Liver (tissue), 9 donors: ENCODE results near the gene MIGA1. TPM values are rescaled to one million over a fixed set of nuclear protein-coding genes. Genes with fewer than 3 reads are reported as not detected.

Experiments used
- DNase-seq: peaks from one replicate; pipeline ENCODE4 v3.0.0-alpha.2; 2017; ENCODE audit warnings: low spot score
- H3K27ac ChIP-seq, 2 donors: one replicate each; pipeline ENCODE4 v1.7.0; 2013; ENCODE audit warnings: inconsistent platforms in 2 of 2, low read length in 2 of 2, control low read depth in 1 of 2, low read depth in 1 of 2, mild to moderate bottlenecking in 1 of 2
- H3K27me3 ChIP-seq, 4 donors: one replicate each; pipeline versions ENCODE4 v1.6.1 to v1.7.0; 2013; ENCODE audit warnings: low read length in 3 of 4, inconsistent platforms in 1 of 4, mild to moderate bottlenecking in 1 of 4, moderate library complexity in 1 of 4; ENCODE audit not compliant: control insufficient read depth in 4 of 4, insufficient read depth in 4 of 4
- H3K36me3 ChIP-seq, 4 donors: one replicate each; pipeline versions ENCODE4 v1.6.1 to v1.7.0; 2013; ENCODE audit warnings: low read length in 3 of 4, mild to moderate bottlenecking in 3 of 4, low read depth in 1 of 4, moderate library complexity in 1 of 4; ENCODE audit not compliant: control insufficient read depth in 4 of 4, insufficient read depth in 3 of 4
- H3K4me1 ChIP-seq, 4 donors: one replicate each; pipeline versions ENCODE4 v1.6.1 to v1.7.0; 2013; ENCODE audit warnings: low read length in 3 of 4, mild to moderate bottlenecking in 3 of 4, moderate library complexity in 1 of 4; ENCODE audit not compliant: control insufficient read depth in 4 of 4, insufficient read depth in 4 of 4
- H3K4me3 ChIP-seq, 3 donors: one replicate each; pipeline versions ENCODE4 v1.6.1 to v1.7.0; 2013; ENCODE audit warnings: low read length in 3 of 3, control low read depth in 1 of 3, low read depth in 1 of 3, mild to moderate bottlenecking in 1 of 3
- H3K9ac ChIP-seq, 2 donors: one replicate each; pipeline ENCODE4 v1.7.0; 2013; ENCODE audit warnings: low read length in 2 of 2, mild to moderate bottlenecking in 2 of 2, moderate library complexity in 2 of 2, control low read depth in 1 of 2, low read depth in 1 of 2
- H3K9me3 ChIP-seq, 4 donors: one replicate each; pipeline versions ENCODE4 v1.6.1 to v1.7.0; 2013; ENCODE audit warnings: low read length in 3 of 4; ENCODE audit not compliant: control insufficient read depth in 4 of 4
- ATF3 ChIP-seq: IDR thresholded peaks from 2 replicates; pipeline ENCODE4 v1.6.1; 2016; ENCODE audit warnings: antibody characterized with exemption
- EGR1 ChIP-seq, 2 donors: IDR thresholded peaks; 2 replicates each; pipeline ENCODE4 v1.6.1; 2016 to 2018; ENCODE audit warnings: antibody characterized with exemption in 2 of 2, low read depth in 2 of 2
- FOXA1 ChIP-seq: IDR thresholded peaks from 2 replicates; pipeline ENCODE4 v1.6.1; 2016; ENCODE audit warnings: antibody characterized with exemption
- GABPA ChIP-seq, 2 donors: IDR thresholded peaks in 1 of 2; conservative IDR thresholded peaks in 1 of 2; 2 replicates each; pipeline ENCODE4 v1.6.1; 2016; ENCODE audit warnings: antibody characterized with exemption in 2 of 2, mild to moderate bottlenecking in 1 of 2, moderate library complexity in 1 of 2
- HNF4A ChIP-seq, 2 donors: conservative IDR thresholded peaks; 2 replicates each; pipeline ENCODE4 v1.6.1; 2016; ENCODE audit warnings: antibody characterized with exemption in 2 of 2, mild to moderate bottlenecking in 2 of 2
- HNF4G ChIP-seq: IDR thresholded peaks from 2 replicates; pipeline ENCODE4 v1.6.1; 2016; ENCODE audit warnings: antibody characterized with exemption
- JUND ChIP-seq, 2 donors: IDR thresholded peaks; 2 replicates each; pipeline ENCODE4 v1.6.1; 2016; ENCODE audit warnings: antibody characterized with exemption in 2 of 2
- MAX ChIP-seq: IDR thresholded peaks from 2 replicates; pipeline ENCODE4 v1.6.1; 2016; ENCODE audit warnings: antibody characterized with exemption
- NR2F2 ChIP-seq: IDR thresholded peaks from 2 replicates; pipeline ENCODE4 v1.6.1; 2016; ENCODE audit warnings: antibody characterized with exemption
- RAD21 ChIP-seq, 2 donors: IDR thresholded peaks; 2 replicates each; pipeline ENCODE4 v1.6.1; 2016; ENCODE audit warnings: antibody characterized with exemption in 2 of 2, mild to moderate bottlenecking in 2 of 2
- RXRA ChIP-seq, 2 donors: IDR thresholded peaks; 2 replicates each; pipeline ENCODE4 v1.6.1; 2017 to 2018; ENCODE audit warnings: antibody characterized with exemption in 2 of 2, mild to moderate bottlenecking in 1 of 2
- SP1 ChIP-seq: IDR thresholded peaks from 2 replicates; pipeline ENCODE4 v1.6.1; 2018; ENCODE audit warnings: antibody characterized with exemption, mild to moderate bottlenecking
- TAF1 ChIP-seq: conservative IDR thresholded peaks from 2 replicates; pipeline ENCODE4 v1.6.1; 2016; ENCODE audit warnings: antibody characterized with exemption, mild to moderate bottlenecking
- ZBTB33 ChIP-seq: IDR thresholded peaks from 2 replicates; pipeline ENCODE4 v1.6.1; 2016; ENCODE audit warnings: antibody characterized with exemption
- WGBS: extraction: QIAGEN DNeasy Blood & Tissue Kit; methylation state at CpG from one replicate; pipeline ENCODE4 v1.1.7; 2013; 5-methylcytosine and 5-hydroxymethylcytosine counted together
- polyA plus RNA-seq, 2 donors: library from polyadenylated mRNA; stranded (reverse) in 1 of 2; unstranded in 1 of 2; fragments of 200-250 nt in 1 of 2; fragments of >200 nt in 1 of 2; fragmentation: Nextera tagmentation in 1 of 2; extraction: Ambion mirVana in 1 of 2; gene quantifications; one replicate each; pipeline versions ENCODE4 v1.2.1 to v1.2.3, GENCODE V29; 2013 to 2015
- total RNA-seq, 2 donors: library from RNA; depleted of rRNA; stranded (reverse); fragments of >200 nt; gene quantifications; one replicate each; pipeline ENCODE4 v1.2.3, GENCODE V29; 2014
- TF ChIP-seq, protein P1 (sequence below): IDR thresholded peaks from 2 replicates; pipeline ENCODE4 v1.6.1; 2016; ENCODE audit warnings: antibody characterized with exemption, mild to moderate bottlenecking
- TF ChIP-seq, protein P2 (sequence below): fragments of 150-350 bp; IDR thresholded peaks from 2 replicates; pipeline ENCODE4 v1.5.1; 2017; ENCODE audit warnings: improper control_type of control experiment, low read depth, low read length; ENCODE audit not compliant: missing input control
- donor health status: healthy.
- donor health status: healthy.
- donor health status: healthy.
- donor health status: healthy.
- donor health status: healthy.

The MIGA1 gene
- total and polyA plus RNA-seq, 4 donors, result 3.5 to 8.0 (median 6.2) TPM

GRCh38 chr1:77925518-77925917, 146.1 kb downstream of the MIGA1 start:
- no peak for DNase-seq
- Histone ChIP-seq H3K27ac (no peak overlapping the region), H3K9me3 (no peaks in the 10 kb centered on the region), H3K27me3 (no peaks in the 10 kb centered on the region), H3K9ac (no peak overlapping the region), H3K36me3 (no peaks in the 10 kb centered on the region), H3K4me1 (no peaks in the 10 kb centered on the region), H3K4me3 (no peak overlapping the region)
- WGBS, result 83% methylated on average over 1 of the region's 1 CpG
- no peak for TF ChIP-seq NR2F2
- TF ChIP-seq, protein P1, sequence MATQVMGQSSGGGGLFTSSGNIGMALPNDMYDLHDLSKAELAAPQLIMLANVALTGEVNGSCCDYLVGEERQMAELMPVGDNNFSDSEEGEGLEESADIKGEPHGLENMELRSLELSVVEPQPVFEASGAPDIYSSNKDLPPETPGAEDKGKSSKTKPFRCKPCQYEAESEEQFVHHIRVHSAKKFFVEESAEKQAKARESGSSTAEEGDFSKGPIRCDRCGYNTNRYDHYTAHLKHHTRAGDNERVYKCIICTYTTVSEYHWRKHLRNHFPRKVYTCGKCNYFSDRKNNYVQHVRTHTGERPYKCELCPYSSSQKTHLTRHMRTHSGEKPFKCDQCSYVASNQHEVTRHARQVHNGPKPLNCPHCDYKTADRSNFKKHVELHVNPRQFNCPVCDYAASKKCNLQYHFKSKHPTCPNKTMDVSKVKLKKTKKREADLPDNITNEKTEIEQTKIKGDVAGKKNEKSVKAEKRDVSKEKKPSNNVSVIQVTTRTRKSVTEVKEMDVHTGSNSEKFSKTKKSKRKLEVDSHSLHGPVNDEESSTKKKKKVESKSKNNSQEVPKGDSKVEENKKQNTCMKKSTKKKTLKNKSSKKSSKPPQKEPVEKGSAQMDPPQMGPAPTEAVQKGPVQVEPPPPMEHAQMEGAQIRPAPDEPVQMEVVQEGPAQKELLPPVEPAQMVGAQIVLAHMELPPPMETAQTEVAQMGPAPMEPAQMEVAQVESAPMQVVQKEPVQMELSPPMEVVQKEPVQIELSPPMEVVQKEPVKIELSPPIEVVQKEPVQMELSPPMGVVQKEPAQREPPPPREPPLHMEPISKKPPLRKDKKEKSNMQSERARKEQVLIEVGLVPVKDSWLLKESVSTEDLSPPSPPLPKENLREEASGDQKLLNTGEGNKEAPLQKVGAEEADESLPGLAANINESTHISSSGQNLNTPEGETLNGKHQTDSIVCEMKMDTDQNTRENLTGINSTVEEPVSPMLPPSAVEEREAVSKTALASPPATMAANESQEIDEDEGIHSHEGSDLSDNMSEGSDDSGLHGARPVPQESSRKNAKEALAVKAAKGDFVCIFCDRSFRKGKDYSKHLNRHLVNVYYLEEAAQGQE, result no peak
- TF ChIP-seq MAX, result no peak
- TF ChIP-seq RXRA (IDR thresholded peaks at IDR 0.05), result no peak
- no peak for TF ChIP-seq GABPA (IDR thresholded peaks at IDR 0.05 in 1 of 2, conservative IDR thresholded peaks at IDR 0.05 in 1 of 2)
- no peak for TF ChIP-seq HNF4A (conservative IDR thresholded peaks at IDR 0.05)
- TF ChIP-seq HNF4G, result no peak
- no peak for TF ChIP-seq FOXA1
- TF ChIP-seq JUND (IDR thresholded peaks at IDR 0.05), result no peak

GRCh38 chr1:77925956-77926355, 146.5 kb downstream of the MIGA1 start:
- DNase-seq, result no peak
- 81% methylated on average over 2 of the region's 2 CpGs for WGBS
- TF ChIP-seq SP1 (no peak), GABPA (IDR thresholded peaks at IDR 0.05 in 1 of 2, conservative IDR thresholded peaks at IDR 0.05 in 1 of 2) (no peak), JUND (IDR thresholded peaks at IDR 0.05) (no peak), ATF3 (no peak), RAD21 (IDR thresholded peaks at IDR 0.05) (no peak), TAF1 (no peak), EGR1 (IDR thresholded peaks at IDR 0.05; ENCODE audit: low read depth in 2 of 2) (no peak), HNF4G (no peak), ZBTB33 (no peak), NR2F2 (no peak), HNF4A (conservative IDR thresholded peaks at IDR 0.05) (no peak), FOXA1 (no peak), MAX (no peak), RXRA (IDR thresholded peaks at IDR 0.05) (no peak)
- TF ChIP-seq, protein P2, sequence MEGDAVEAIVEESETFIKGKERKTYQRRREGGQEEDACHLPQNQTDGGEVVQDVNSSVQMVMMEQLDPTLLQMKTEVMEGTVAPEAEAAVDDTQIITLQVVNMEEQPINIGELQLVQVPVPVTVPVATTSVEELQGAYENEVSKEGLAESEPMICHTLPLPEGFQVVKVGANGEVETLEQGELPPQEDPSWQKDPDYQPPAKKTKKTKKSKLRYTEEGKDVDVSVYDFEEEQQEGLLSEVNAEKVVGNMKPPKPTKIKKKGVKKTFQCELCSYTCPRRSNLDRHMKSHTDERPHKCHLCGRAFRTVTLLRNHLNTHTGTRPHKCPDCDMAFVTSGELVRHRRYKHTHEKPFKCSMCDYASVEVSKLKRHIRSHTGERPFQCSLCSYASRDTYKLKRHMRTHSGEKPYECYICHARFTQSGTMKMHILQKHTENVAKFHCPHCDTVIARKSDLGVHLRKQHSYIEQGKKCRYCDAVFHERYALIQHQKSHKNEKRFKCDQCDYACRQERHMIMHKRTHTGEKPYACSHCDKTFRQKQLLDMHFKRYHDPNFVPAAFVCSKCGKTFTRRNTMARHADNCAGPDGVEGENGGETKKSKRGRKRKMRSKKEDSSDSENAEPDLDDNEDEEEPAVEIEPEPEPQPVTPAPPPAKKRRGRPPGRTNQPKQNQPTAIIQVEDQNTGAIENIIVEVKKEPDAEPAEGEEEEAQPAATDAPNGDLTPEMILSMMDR, result no peak
- TF ChIP-seq, protein P1, result no peak
- Histone ChIP-seq H3K27me3 (no peaks in the 10 kb centered on the region), H3K36me3 (no peaks in the 10 kb centered on the region), H3K9ac (no peak overlapping the region), H3K4me3 (no peak overlapping the region), H3K27ac (no peak overlapping the region), H3K4me1 (no peaks in the 10 kb centered on the region), H3K9me3 (no peaks in the 10 kb centered on the region)
